ENCODE data around the gene NAALADL1. TPM values are rescaled to one million over a fixed set of nuclear protein-coding genes. Genes with fewer than 3 reads are reported as not detected.
"Not testable (repeated sequence)": the region's sequence is repeated elsewhere in the genome, so short reads cannot be mapped to it uniquely, and the experiment has no call there.

NAALADL1 gene
- total RNA-seq, 1 donor from 2014 or later, result 5.3 TPM

- no peak for DNase-seq
- intact Hi-C loops (cut with micrococcal nuclease), result no loop called here
- no peak for ATAC-seq
Measured at GRCh38 chr11:65026810-65027209, 31.5 kb downstream of the NAALADL1 start.

- DNase-seq; intact Hi-C loops (cut with micrococcal nuclease): not testable (repeated sequence)
Measured at GRCh38 chr11:65023502-65023901, 34.9 kb downstream of the NAALADL1 start.

GRCh38 chr11:65021509-65021908 lies 36.8 kb downstream of the NAALADL1 start:
- intact Hi-C loops (cut with micrococcal nuclease), result no loop called here
- no peak for DNase-seq

More at GRCh38 chr11:65023502-65023901, 34.9 kb downstream of the NAALADL1 start:
- ATAC-seq, result not testable (repeated sequence)

GRCh38 chr11:65021003-65021402 lies 37.4 kb downstream of the NAALADL1 start:
- ATAC-seq, result no peak
- DNase-seq, result no peak
- intact Hi-C loops (cut with micrococcal nuclease), result no loop called here

More at GRCh38 chr11:65021509-65021908, 36.8 kb downstream of the NAALADL1 start:
- no peak for ATAC-seq

GRCh38 chr11:65019824-65020223 lies 38.5 kb downstream of the NAALADL1 start:
- DNase-seq (no peak), ATAC-seq (no peak)
- intact Hi-C loops (cut with micrococcal nuclease), result no loop called here

GRCh38 chr11:65017937-65018336 lies 40.4 kb downstream of the NAALADL1 start:
- intact Hi-C loops (cut with micrococcal nuclease), result no loop called here
- DNase-seq, result no peak
- ATAC-seq, result no peak

GRCh38 chr11:65016705-65017104 lies 41.6 kb downstream of the NAALADL1 start:
- intact Hi-C loops (cut with micrococcal nuclease), result no loop called here
- DNase-seq, result no peak

GRCh38 chr11:65014726-65015227 lies 43.6 kb downstream of the NAALADL1 start:
- DNase-seq (no peak), ATAC-seq (no peak)
- intact Hi-C loops (cut with micrococcal nuclease), result no loop called here

More at GRCh38 chr11:65016705-65017104, 41.6 kb downstream of the NAALADL1 start:
- ATAC-seq, result no peak

GRCh38 chr11:65013888-65014725 lies 44.2 kb downstream of the NAALADL1 start, which contains the start of gene ARL2:
ARL2 (plus strand) TSS chr11:65014160; CDS start chr11:65014208, 48 bp downstream.
- intact Hi-C loops (cut with micrococcal nuclease), result no loop called here
- ATAC-seq, result peak; percentile 96

GRCh38 chr11:65013130-65013887 lies 45.0 kb downstream of the NAALADL1 start:
- DNase-seq (peak; percentile 94), ATAC-seq (peak; percentile 92)
- intact Hi-C loops (cut with micrococcal nuclease), result no loop called here

More at GRCh38 chr11:65013888-65014725, 44.2 kb downstream of the NAALADL1 start, which contains the start of gene ARL2:
- DNase-seq, result peak; percentile 97

GRCh38 chr11:65008873-65009272 lies 49.5 kb downstream of the NAALADL1 start:
- intact Hi-C loops (cut with micrococcal nuclease), result no loop called here
- DNase-seq, result no peak
- no peak for ATAC-seq

- DNase-seq, result no peak
- intact Hi-C loops (cut with micrococcal nuclease), result no loop called here
- ATAC-seq, result no peak
Measured at GRCh38 chr11:65008016-65008415, 50.3 kb downstream of the NAALADL1 start.

- ATAC-seq; intact Hi-C loops (cut with micrococcal nuclease); DNase-seq: not testable (repeated sequence)
Measured at GRCh38 chr11:65003968-65004367, 54.4 kb downstream of the NAALADL1 start.

- ATAC-seq (no peak), DNase-seq (no peak)
- intact Hi-C loops (cut with micrococcal nuclease), result no loop called here
Measured at GRCh38 chr11:65003282-65003681, 55.1 kb downstream of the NAALADL1 start.

- DNase-seq, result no peak
- no peak for ATAC-seq
- intact Hi-C loops (cut with micrococcal nuclease), result no loop called here
Measured at GRCh38 chr11:65002706-65003105, 55.6 kb downstream of the NAALADL1 start.

- DNase-seq (no peak), ATAC-seq (no peak)
- intact Hi-C loops (cut with micrococcal nuclease), result no loop called here
Measured at GRCh38 chr11:64999478-64999877, 58.9 kb downstream of the NAALADL1 start.

GRCh38 chr11:64998690-64999431 lies 59.5 kb downstream of the NAALADL1 start:
- no peak for ATAC-seq

GRCh38 chr11:64998141-64998540 lies 60.2 kb downstream of the NAALADL1 start:
- ATAC-seq (no peak), DNase-seq (no peak)
- intact Hi-C loops (cut with micrococcal nuclease), result no loop called here

More at GRCh38 chr11:64998690-64999431, 59.5 kb downstream of the NAALADL1 start:
- intact Hi-C loops (cut with micrococcal nuclease), result no loop called here
- DNase-seq, result no peak

Data from left ventricle myocardium superior (tissue), 1 donor.